Stimulated activated CD4-positive, alpha-beta T cell treated with anti-CD3 and anti-CD28 coated beads, Interleukin-4, amount 100 ng/mL, for 24 hours (primary cell): ENCODE data around the gene NLRP3.
"Not testable (repeated sequence)": the region's sequence is repeated elsewhere in the genome, so short reads cannot be mapped to it uniquely, and the experiment has no call there.

ENCODE experiments used
- DNase-seq: peaks from one replicate; pipeline ENCODE4 v3.0.0-alpha.2; 2020

Gene NLRP3

DNA sequence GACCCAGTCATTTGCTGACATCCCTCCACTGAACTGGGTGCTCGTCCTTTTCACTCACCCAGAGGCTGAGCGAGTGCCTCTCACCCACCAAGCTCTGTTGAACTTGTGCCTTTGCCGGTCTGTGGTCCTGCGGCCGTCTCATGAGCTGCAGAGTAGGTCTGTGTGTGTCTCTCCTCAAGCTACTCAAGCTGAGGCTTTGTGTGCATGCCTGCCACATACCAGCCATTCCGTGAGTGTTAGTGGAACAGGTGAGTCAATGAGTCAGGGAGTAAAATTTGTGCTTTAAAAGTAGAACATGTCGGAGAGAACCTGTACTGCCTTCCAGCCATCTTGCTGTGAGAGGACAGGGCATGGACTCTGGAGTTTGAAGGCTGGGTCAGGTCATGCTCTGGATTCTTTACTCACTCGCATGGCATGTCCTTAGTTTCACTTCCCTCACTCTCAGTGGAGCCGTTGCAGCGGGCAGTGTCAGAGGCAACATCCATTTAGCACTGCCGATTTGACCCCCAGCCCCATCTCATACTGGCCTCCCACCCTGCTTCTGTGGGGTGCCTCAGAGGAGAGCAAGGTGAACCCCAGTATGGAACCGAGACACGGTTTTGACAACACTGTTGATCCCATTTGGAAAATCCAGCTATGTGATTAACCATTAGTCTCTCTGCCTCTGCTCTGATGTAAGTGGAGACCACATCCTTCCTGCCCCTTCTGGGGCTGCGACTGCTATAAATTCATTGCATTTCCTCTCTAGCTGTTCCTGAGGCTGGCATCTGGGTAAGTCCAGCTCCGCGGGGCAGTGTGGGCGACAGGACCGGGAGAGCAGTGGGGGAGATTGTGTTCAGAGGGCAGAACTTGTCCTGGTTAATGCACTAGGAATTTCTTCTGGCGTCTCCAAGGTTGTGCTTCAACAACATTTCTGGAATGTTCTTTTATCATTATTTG lies at the start of gene NLRP3:
NLRP3 (plus strand) TSS at position 751 of the 939 bp plus-strand sequence. CDS start 2,628 bp downstream, outside the sequence.
- DNase-seq: peak; percentile 18

DNA sequence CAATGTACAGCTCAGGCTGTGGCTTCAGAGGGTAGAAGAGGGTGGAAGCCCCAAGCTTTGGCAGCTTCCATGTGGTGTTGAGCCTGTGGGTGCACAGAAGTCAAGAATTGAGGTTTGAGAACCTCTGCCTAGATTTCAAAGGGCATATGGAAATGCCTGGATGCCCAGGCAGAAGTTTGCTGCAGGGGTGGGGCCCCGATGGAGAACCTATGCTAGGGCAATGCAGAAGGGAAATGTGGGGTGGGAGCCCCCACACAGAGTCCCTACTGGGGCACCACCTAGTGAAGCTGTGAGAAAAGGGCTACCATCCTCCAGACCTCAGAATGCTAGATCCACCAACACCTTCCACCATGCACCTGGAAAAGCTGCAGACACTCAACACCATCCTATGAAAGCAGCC lies 49.6 kb upstream of the NLRP3 start:
- not testable (repeated sequence) for DNase-seq

DNA sequence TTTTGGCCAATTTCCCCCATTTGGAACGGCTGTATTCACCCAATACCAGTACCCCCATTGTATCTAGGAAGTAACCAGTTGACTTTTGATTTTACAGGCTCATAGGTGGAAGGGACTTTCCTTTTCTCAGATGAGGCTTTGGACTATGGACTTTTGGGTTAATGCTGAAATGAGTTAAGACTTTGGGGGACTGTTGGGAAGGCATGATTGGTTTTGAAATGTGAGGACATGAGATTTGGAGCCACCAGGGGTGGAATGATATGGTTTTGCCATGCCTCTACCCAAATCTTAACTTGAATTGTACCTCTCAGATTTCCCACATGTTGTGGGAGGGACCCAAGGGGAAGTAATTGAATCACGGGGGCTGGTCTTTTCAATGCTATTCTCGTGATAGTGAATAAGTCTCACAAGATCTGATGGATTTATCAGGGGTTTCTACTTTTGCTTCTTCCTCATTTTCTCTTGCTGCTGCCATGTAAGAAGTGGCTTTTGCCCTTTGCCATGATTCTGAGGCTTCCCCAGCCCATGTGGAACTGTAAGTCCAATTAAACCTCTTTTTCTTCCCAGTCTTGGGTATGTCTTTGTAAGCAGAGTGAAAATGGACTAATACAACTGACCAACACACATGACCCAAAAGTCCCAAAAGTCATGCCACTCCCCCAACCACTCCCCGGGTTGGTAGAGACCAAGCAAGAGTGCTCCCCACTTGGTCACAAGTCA lies 48.9 kb upstream of the NLRP3 start:
- no peak for DNase-seq

DNA sequence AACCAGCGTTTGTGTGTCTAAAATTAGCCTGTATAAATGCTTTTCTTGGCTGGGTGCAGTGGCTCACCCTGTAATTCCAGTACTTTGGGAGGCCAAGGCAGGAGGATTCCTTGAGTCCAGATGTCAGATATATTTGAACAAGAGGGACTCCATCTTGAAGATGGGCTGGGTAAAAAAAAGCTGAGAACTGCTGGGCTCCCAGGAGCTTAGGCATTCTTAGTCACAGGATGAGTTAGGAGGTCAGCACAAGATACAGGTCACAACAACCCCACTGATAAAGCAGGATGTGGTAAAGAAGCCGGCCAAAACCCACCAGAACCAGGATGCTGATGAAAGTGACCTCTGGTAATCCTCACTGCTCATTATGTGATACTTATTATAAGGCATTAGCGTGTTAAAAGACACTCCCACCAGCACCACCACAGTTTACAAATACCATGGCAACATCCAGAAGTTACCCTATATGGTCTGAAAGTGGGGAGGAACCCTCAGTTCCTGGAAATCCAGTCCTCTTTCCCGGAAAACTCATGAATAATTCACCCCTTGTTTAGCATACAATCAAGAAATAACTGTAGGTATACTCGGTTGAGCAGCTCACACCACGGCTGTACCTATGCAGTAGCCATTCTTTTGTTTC lies 48.1 kb upstream of the NLRP3 start:
- no peak for DNase-seq

DNA sequence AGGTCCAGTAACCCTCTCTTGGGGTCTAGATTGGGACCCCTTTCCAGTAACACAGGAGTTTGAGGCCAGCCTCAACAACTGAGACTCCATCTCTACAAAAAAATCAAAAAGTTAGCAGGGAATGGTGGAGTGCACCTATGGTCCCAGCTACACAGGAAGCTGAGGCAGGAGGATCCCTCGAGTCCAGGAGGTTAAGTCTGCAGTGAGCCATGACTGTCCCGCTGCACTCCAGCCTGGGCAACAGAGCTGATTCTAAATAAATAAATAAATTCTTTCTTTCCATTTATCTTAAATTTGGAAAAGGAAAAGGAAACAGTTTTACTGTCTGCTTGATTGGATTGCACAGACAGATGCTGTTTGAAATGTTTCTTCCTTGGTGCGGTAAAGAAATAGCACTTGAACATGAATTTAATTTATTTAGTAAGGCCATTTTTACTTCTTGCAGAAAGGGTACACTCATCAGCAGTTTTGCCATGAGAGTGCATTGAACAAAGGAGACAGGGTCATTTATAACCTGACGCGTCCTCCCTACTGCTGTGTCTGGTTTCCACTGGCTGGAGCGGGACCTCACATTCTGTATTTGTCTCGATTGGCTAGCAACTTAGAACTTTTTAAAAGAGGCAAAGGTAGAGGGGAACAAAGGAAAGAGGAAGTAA lies 47.4 kb upstream of the NLRP3 start:
- DNase-seq: no peak

DNA sequence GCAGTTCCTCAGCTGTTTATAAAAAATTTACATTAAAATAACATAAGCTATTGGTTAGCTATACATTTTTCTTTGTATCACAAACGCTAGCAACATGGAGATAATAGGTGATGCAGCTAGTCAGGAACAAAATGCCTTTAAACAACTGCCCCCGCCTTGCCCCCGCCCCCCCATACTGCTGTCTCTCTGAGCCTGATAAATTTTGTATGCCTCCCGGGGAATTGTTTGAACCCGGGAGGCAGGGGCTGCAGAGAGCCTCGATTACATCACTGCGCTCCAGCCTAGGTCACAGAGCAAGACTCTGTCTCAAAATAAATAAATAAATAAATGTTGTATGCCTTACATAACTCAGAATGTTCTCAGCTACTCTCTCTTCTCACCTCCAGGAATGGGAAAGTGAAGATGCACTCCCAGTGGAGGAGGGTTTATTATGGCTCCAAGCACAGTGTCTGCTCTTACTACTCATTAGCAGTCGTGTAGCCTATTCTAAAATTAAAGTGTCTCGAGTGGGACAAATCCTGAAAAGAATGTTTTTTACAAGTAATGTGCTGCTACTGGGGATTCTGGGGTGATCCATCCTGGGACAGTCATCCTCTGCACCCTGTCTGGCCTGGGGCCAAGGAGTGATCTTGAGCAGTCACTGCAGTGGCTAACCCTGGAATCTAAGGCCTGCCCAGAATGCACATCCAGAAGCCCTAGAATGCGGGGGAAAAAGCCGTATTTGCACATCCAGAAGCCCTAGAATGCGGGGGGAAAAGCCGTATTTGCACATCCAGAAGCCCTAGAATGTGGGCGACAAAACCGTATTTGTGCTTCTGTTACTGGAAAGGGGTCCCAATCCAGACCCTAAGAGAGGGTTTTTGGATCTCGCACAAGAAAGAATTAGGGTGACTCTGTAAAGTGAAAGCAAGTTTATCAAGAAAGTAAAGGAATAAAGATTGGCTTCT lies 44.9 kb upstream of the NLRP3 start:
- no peak for DNase-seq

DNA sequence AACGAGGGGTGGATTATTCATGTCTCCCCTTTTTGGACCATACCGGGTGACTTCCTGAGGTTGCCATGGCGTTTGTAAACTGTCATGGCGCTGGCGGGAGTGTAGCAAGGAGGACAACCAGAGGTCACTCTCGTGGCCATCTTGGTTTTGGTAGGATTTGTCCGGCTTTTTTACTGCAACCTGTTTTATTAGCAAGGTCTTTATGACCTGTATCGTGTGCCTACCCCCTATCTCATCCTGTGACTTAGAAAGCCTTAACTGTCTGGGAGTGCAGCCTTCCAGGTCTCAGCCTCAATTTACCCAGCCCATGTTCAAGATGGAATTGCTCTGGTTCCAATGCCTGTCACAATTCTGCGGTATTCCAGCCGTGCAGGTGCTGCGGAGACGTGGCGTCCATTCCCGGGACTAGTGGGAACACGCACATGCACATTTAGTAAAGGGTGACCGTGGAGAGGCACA lies 44.1 kb upstream of the NLRP3 start:
- no peak for DNase-seq

DNA sequence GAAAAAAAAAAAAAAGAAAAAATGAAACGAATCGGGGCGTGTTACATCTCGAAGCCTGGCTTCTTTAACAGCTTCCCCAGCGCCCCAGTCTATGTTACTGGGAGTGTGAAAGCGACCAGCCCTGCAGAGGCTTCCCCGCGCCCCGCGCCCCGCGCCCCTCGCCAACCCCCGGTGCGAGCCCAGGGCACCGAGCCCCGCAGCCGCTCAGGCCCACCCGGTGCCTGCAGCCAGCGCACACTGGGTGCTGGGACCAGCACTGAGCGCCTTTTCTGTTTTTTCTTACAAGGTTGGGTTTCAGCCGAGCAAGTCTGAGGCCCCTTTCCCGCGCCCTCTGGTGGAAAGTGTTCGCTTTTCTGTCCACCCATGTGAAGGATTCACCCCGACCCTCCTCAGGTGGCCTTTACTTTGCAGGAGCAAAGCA lies 42.2 kb upstream of the NLRP3 start:
- DNase-seq: peak; percentile 54

DNA sequence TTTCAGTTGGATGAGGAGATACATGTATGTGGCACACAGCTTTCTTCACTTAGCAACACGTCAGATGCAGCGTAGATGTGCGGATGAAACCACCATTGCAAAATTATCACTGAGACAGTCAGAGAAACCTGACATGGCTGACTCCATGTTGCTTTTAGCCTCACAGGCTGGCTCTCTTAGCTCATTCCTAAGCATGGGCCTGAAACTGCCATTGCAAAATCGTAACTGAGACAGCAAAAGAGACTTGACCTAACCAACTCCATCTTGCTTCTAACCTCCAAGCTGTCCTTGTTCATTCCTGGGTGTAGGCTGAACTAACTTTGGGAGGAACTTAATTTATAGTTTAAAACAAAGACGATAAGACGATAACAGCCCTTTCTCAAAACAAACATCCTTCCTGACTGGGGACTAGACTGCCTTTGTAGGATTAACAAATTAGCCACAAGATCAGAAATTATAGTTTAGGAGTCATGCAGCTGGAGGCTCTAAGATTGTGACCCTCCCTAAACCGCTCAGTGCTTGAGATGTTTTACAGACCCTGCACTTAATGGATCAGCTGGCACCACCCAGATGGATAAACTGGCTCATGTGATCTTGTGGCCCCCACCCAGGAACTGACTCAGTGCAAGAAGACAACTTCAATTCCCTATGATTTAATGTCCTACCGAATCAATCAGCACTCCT lies 41.2 kb upstream of the NLRP3 start:
- not testable (repeated sequence) for DNase-seq

DNA sequence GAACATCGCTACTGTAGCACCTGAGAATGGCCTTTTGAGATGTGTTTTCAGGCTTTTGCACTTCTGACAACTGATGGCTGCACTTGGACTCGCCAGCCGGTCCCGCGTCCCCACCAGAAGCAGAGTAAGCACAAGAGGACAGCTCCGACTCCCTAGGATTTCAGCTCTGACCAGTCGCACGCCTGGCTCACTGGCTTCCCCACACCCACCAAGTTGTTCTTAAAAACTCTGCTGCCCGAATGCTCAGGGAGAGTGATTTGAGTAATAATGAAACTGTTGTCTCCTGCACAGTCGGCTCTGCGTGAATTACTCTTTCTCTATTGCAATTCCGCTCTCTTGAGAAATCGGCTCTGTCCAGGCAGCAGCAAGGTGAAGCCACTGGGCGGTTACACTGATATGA lies 40.2 kb upstream of the NLRP3 start:
- DNase-seq: no peak

DNA sequence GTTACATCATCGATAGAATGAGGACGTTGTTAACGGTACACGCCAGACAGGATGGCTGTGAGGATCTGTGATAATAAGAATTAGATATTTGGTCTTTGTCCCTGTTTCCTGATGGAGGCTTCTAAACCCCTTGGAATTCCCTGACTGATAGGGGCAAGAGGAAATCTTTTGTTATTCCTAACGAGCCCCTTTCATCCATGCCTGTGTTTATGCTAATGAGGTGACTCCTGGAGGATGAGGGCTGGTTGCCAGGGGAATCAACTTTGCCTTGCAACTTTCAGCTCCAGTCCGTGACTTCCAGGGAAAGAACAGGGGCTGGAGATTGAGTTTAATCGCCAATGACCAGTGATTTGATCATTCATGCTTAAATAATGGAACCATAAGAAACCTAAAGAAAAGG lies 39.3 kb upstream of the NLRP3 start:
- no peak for DNase-seq

DNA sequence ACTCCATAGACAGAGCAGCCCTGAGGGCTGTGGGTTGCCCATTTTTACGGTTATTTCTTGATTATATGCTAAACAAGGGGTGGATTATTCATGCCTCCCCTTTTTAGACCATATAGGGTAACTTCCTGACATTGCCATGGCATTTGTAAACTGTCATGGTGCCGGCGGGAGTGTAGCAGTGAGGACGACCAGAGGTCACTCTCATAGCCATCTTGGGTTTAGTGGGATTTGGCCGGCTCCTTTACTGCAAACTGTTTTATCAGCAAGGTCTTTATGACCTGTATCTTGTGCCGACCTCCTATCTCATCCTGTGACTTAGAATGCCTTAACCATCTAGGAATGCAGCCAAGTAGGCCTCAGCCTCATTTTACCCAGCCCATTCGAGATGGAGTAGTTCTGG lies 38.3 kb upstream of the NLRP3 start:
- DNase-seq: not testable (repeated sequence)

DNA sequence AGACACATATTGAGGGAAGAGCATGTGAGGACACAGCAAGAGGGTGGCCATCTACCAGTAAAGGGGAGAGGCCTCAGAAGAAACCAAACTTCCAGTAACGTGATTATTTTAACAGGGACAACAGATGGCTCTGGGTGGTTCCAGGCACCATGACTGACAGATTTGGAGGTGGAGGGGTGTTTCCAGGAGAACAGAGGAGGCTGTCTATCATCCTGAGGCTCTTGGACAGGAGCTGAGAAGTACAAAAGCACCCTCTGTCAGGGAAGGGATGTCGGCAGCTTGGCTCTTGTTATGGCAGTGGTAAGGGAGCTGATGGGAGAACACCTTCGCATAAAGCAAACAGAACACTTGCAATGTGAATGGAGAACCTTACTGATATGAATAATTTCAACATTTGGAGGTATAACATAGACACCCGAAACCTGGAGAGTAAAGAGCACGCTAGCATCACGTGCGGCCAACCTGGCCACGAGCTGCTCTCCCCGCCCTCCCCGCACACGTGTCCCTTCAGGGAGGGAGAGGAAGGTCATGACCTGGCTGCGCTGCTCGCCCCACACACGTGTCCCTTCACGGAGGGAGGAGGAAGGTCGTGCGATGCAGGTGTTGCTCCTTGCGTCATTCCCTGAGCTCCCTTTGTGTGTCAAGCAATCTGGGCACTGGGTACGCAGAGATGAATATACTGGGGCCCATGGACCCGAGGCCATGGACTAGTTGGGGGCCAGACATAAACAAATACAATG lies 37.5 kb upstream of the NLRP3 start:
- DNase-seq: no peak

DNA sequence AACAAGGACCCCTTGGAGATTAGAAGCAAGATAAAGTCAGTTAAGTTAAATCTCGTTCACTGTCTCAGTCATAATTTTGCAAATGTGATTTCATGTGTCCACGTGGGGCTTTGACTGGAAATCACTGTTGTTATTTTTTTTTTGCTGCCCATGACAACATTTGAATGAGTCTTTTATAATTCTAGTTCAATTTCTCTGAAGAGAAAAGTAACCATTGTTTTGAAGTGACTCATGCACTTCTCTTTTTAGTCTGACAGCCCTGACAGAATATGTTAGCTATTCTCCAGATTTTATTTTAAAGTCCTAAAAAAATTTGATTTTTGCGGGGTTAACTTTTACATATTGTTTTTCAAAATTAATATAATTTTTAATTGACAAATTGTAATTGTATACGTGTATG lies 30.7 kb upstream of the NLRP3 start:
- DNase-seq: no peak

DNA sequence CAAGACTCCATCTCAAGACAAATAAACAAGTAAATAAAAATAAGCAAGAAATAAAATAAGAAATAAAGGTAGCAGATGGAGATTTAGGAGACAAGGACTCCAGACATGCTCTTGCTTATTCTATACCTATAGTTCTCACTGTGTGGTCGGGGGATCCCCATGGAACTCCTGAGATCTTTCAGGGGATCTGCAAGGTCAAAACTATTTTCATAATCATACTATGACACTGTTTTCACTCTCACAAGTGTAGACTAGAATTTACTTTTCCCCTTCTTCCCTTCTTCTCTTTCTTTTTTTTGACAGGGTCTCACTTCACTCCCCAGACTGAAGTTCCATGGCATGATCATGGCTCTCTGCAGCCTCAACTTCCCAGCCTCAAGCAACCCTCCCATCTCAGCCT lies 29.8 kb upstream of the NLRP3 start:
- DNase-seq: no peak

DNA sequence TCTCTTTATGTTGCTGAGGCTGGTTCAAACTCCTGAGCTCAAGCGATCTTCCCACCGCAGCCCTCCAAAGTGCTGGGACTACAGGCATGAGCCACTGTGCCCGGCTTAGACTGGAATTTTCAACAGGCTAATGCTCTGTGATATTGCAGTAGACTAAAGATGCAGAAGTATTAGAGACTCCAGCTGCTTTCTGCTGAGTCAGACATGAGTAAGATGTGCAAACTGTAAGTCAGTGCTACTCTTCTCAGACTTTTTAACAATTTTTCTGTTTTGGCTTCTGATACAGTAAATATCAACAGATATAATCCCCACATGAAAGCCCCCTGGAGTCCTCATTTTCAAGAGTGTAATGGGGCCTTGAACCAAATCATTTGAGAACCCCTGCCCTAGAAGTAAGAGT lies 29.3 kb upstream of the NLRP3 start:
- no peak for DNase-seq

DNA sequence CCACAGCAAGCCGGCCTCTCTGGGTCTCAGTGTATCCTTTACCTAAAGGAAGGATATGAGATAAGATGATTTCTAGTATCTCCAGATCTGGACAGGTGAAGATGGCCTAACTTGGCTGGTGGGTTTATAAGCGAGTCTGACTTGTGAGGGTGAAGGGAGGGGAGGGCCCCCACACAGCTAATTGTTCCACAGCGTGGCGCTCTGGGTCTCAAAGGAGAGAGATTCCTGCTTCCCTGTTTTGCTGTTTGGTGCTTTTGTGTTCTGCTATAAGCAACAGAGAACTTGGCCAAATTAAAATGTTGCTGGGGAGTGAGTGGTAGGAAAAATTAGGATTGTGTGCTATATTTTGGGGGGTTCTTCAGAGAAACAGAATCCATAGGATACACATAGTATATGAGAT lies 28.9 kb upstream of the NLRP3 start:
- DNase-seq: no peak

DNA sequence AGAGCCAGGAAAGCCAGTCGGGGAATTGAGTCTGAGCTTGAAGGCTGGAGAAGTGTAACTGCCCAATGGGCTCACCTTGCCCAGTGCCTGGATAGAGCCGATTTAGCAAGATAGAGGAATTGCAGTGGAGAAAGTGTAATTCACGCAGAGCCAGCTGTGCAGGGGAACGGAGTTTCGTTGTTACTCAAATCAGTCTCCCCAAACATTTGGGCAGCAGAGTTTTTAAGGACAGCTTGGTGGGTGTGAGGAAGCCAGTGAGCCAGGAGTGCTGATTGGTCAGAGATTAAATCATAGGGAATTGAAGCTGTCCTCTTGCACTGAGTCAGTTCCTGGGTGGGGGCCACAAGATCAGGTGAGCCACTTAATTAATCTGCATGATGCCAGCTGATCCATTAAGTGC lies 28.4 kb upstream of the NLRP3 start:
- no peak for DNase-seq

DNA sequence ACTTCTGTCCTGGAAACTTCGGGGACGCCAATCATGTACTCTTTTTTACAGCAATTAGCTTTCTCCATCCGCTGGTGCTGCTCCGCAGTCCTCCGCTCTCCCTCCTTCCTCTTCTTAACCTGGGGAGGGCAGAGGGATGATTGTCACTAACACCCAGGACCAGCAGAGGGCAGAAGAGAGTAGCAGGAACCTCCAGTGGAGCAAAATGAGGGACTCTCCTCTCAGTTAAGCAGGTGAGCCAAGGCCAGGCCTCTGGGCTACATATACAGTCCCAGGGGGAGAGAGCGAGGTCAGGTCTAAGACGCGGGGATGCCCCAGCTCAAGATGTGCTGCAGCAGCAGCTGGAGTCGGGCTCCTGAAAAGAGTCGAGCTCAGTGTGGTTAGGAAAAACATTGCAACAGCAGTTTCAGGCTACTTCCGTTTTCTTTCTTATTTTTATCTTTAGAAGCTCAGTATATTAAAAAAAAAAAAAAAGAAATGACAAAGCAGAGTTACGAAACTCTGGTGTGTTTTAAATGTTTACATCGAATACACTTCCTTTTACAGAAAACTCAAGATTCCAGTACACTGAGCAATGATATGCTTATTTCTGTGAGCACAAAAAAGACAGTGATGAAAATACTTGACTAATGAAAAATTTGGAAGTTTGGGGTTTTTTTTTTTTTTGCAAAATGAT lies 25.7 kb upstream of the NLRP3 start:
- DNase-seq: peak; percentile 88

DNA sequence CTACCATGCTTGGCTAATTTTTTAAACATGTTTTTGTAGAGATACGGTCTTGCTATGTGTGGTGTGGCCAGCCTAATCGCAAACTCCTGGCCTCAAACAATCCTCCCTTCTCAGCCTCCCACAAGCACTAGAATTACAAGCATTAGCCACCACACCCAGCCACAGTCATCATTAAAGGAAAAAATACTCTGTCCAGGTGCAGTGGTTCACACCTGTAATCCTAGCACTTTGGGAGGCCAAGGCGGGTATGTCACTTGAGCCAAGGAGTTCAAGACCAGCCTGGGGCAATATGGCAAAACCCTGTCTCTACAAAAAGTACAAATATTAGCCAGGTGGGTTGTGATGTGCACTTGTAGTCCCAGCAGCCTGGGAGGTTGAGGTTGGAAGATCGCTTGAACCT lies 25.0 kb upstream of the NLRP3 start:
- no peak for DNase-seq
